Measurements from ENCODE around the gene PDE5A. TPM values are rescaled to one million over a fixed set of nuclear protein-coding genes. Genes with fewer than 3 reads are reported as not detected.

The PDE5A gene
- total RNA-seq, 1 experiment from 2014 or later, result 8.5 TPM

- Histone ChIP-seq H2AFZ (no peak overlapping the region), H3K9me3 (ENCODE audit: insufficient read depth, low read depth) (no peaks in the 10 kb centered on the region), H3K36me3 (ENCODE audit: low read depth) (no peaks in the 10 kb centered on the region), H3K4me3 (no peak overlapping the region), H3F3A (ENCODE audit: insufficient read depth, low read depth) (no peaks in the 10 kb centered on the region), H3K9me2 (ENCODE audit: insufficient read depth) (no peaks in the 10 kb centered on the region), H3K79me2 (ENCODE audit: low read depth) (no peaks in the 10 kb centered on the region), H3K4me1 (replicated peaks; ENCODE audit: insufficient read depth) (no peaks in the 10 kb centered on the region), H4K20me1 (ENCODE audit: insufficient read depth) (no peaks in the 10 kb centered on the region), H3K4me2 (no peak overlapping the region), H3K27me3 (ENCODE audit: insufficient read depth, low read depth) (no peaks in the 10 kb centered on the region), H3K27ac (no peak overlapping the region)
- no peak for DNase-seq
- BruUV-seq (replicated peaks), result no TSS peak
- intact Hi-C loops (cut with micrococcal nuclease; ENCODE audit: unreplicated experiment), result no loop called here
- no peak for TF ChIP-seq CTCF (conservative IDR thresholded peaks at IDR 0.05)
- TF ChIP-seq EZH2 (IDR thresholded peaks at IDR 0.05; ENCODE audit: low read depth), result no peak
- ChIA-PET POLR2A (ENCODE audit: unreplicated experiment) (no interaction called here), CTCF (no interaction called here)
Observed at GRCh38 chr4:119537586-119537985, 91.0 kb downstream of the PDE5A start.

GRCh38 chr4:119536572-119537528 is 91.8 kb downstream of the PDE5A start:
- Histone ChIP-seq H3F3A (ENCODE audit: insufficient read depth, low read depth) (no peaks in the 10 kb centered on the region), H3K4me2 (no peak overlapping the region), H3K79me2 (ENCODE audit: low read depth) (no peaks in the 10 kb centered on the region), H3K27ac (no peak overlapping the region), H3K27me3 (ENCODE audit: insufficient read depth, low read depth) (no peaks in the 10 kb centered on the region), H2AFZ (no peak overlapping the region), H3K9me2 (ENCODE audit: insufficient read depth) (no peaks in the 10 kb centered on the region), H3K4me1 (replicated peaks; ENCODE audit: insufficient read depth) (no peaks in the 10 kb centered on the region), H3K36me3 (ENCODE audit: low read depth) (no peaks in the 10 kb centered on the region), H4K20me1 (ENCODE audit: insufficient read depth) (no peaks in the 10 kb centered on the region), H3K9me3 (ENCODE audit: insufficient read depth, low read depth) (no peaks in the 10 kb centered on the region), H3K4me3 (no peak overlapping the region)
- no TSS peak for BruUV-seq (replicated peaks)
- CTCF ChIA-PET, result no interaction called here
- no peak for DNase-seq
- no peak for TF ChIP-seq CTCF (conservative IDR thresholded peaks at IDR 0.05)
- TF ChIP-seq EZH2 (IDR thresholded peaks at IDR 0.05; ENCODE audit: low read depth), result no peak
- intact Hi-C loops (cut with micrococcal nuclease; ENCODE audit: unreplicated experiment), result no loop called here
- POLR2A ChIA-PET (ENCODE audit: unreplicated experiment), result no interaction called here

- no peak overlapping the region for H3K4me2 ChIP-seq
- H3K36me3 ChIP-seq (ENCODE audit: low read depth), result no peaks in the 10 kb centered on the region
- H3F3A ChIP-seq (ENCODE audit: insufficient read depth, low read depth), result no peaks in the 10 kb centered on the region
- CTCF ChIA-PET, result no interaction called here
- no TSS peak for BruUV-seq (replicated peaks)
- POLR2A ChIA-PET (ENCODE audit: unreplicated experiment), result no interaction called here
- no peaks in the 10 kb centered on the region for H3K9me3 ChIP-seq (ENCODE audit: insufficient read depth, low read depth)
- no peaks in the 10 kb centered on the region for H3K27me3 ChIP-seq (ENCODE audit: insufficient read depth, low read depth)
- H3K27ac ChIP-seq, result no peak overlapping the region
- H4K20me1 ChIP-seq (ENCODE audit: insufficient read depth), result no peaks in the 10 kb centered on the region
- DNase-seq, result no peak
- H3K79me2 ChIP-seq (ENCODE audit: low read depth), result no peaks in the 10 kb centered on the region
- no peak overlapping the region for H3K4me3 ChIP-seq
- no peaks in the 10 kb centered on the region for H3K9me2 ChIP-seq (ENCODE audit: insufficient read depth)
- H2AFZ ChIP-seq, result no peak overlapping the region
- intact Hi-C loops (cut with micrococcal nuclease; ENCODE audit: unreplicated experiment), result no loop called here
- H3K4me1 ChIP-seq (replicated peaks; ENCODE audit: insufficient read depth), result no peaks in the 10 kb centered on the region
- TF ChIP-seq CTCF (conservative IDR thresholded peaks at IDR 0.05) (no peak), EZH2 (IDR thresholded peaks at IDR 0.05; ENCODE audit: low read depth) (no peak)
Observed at GRCh38 chr4:119532319-119532718, 96.3 kb downstream of the PDE5A start.

All from PC-9 (cell line).